Measurements from ENCODE around the gene TRIM61. TPM values are rescaled to one million over a fixed set of nuclear protein-coding genes. Genes with fewer than 3 reads are reported as not detected.

Gene TRIM61
- total and polyA plus RNA-seq, 4 donors: 0.13 to 1.4 (median 0.48) TPM

GRCh38 chr4:164997941-164998340, 20.5 kb upstream of the TRIM61 start:
- 79% methylated on average over 6 of the region's 6 CpGs for WGBS
- H3K27ac ChIP-seq (ENCODE audit: low read depth in 1 of 2, low read length in 2 of 2): no peak overlapping the region
- TF ChIP-seq FOXA2 (IDR thresholded peaks at IDR 0.05) (no peak), GABPA (IDR thresholded peaks at IDR 0.05 in 1 of 2, conservative IDR thresholded peaks at IDR 0.05 in 1 of 2) (no peak), TAF1 (conservative IDR thresholded peaks at IDR 0.05) (no peak), FOXA1 (IDR thresholded peaks at IDR 0.05) (no peak), RXRA (IDR thresholded peaks at IDR 0.05) (no peak), HNF4A (conservative IDR thresholded peaks at IDR 0.05) (no peak), NR2F2 (IDR thresholded peaks at IDR 0.05) (no peak), SP1 (IDR thresholded peaks at IDR 0.05) (no peak), RAD21 (IDR thresholded peaks at IDR 0.05) (no peak), YY1 (IDR thresholded peaks at IDR 0.05) (no peak), JUND (IDR thresholded peaks at IDR 0.05) (no peak), HNF4G (IDR thresholded peaks at IDR 0.05) (no peak), EGR1 (IDR thresholded peaks at IDR 0.05; ENCODE audit: low read depth in 2 of 2) (no peak)
- TF ChIP-seq, protein P1, sequence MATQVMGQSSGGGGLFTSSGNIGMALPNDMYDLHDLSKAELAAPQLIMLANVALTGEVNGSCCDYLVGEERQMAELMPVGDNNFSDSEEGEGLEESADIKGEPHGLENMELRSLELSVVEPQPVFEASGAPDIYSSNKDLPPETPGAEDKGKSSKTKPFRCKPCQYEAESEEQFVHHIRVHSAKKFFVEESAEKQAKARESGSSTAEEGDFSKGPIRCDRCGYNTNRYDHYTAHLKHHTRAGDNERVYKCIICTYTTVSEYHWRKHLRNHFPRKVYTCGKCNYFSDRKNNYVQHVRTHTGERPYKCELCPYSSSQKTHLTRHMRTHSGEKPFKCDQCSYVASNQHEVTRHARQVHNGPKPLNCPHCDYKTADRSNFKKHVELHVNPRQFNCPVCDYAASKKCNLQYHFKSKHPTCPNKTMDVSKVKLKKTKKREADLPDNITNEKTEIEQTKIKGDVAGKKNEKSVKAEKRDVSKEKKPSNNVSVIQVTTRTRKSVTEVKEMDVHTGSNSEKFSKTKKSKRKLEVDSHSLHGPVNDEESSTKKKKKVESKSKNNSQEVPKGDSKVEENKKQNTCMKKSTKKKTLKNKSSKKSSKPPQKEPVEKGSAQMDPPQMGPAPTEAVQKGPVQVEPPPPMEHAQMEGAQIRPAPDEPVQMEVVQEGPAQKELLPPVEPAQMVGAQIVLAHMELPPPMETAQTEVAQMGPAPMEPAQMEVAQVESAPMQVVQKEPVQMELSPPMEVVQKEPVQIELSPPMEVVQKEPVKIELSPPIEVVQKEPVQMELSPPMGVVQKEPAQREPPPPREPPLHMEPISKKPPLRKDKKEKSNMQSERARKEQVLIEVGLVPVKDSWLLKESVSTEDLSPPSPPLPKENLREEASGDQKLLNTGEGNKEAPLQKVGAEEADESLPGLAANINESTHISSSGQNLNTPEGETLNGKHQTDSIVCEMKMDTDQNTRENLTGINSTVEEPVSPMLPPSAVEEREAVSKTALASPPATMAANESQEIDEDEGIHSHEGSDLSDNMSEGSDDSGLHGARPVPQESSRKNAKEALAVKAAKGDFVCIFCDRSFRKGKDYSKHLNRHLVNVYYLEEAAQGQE (IDR thresholded peaks at IDR 0.05): no peak
- TF ChIP-seq, protein P2, sequence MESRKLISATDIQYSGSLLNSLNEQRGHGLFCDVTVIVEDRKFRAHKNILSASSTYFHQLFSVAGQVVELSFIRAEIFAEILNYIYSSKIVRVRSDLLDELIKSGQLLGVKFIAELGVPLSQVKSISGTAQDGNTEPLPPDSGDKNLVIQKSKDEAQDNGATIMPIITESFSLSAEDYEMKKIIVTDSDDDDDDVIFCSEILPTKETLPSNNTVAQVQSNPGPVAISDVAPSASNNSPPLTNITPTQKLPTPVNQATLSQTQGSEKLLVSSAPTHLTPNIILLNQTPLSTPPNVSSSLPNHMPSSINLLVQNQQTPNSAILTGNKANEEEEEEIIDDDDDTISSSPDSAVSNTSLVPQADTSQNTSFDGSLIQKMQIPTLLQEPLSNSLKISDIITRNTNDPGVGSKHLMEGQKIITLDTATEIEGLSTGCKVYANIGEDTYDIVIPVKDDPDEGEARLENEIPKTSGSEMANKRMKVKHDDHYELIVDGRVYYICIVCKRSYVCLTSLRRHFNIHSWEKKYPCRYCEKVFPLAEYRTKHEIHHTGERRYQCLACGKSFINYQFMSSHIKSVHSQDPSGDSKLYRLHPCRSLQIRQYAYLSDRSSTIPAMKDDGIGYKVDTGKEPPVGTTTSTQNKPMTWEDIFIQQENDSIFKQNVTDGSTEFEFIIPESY (IDR thresholded peaks at IDR 0.05): no peak
- TF ChIP-seq, protein P3, sequence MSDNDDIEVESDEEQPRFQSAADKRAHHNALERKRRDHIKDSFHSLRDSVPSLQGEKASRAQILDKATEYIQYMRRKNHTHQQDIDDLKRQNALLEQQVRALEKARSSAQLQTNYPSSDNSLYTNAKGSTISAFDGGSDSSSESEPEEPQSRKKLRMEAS (IDR thresholded peaks at IDR 0.05): no peak
- TF ChIP-seq, protein P4, sequence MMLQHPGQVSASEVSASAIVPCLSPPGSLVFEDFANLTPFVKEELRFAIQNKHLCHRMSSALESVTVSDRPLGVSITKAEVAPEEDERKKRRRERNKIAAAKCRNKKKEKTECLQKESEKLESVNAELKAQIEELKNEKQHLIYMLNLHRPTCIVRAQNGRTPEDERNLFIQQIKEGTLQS (IDR thresholded peaks at IDR 0.05): no peak
- TF ChIP-seq, protein P5, sequence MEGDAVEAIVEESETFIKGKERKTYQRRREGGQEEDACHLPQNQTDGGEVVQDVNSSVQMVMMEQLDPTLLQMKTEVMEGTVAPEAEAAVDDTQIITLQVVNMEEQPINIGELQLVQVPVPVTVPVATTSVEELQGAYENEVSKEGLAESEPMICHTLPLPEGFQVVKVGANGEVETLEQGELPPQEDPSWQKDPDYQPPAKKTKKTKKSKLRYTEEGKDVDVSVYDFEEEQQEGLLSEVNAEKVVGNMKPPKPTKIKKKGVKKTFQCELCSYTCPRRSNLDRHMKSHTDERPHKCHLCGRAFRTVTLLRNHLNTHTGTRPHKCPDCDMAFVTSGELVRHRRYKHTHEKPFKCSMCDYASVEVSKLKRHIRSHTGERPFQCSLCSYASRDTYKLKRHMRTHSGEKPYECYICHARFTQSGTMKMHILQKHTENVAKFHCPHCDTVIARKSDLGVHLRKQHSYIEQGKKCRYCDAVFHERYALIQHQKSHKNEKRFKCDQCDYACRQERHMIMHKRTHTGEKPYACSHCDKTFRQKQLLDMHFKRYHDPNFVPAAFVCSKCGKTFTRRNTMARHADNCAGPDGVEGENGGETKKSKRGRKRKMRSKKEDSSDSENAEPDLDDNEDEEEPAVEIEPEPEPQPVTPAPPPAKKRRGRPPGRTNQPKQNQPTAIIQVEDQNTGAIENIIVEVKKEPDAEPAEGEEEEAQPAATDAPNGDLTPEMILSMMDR (IDR thresholded peaks at IDR 0.05; ENCODE audit: low read depth, low read length, missing input control): no peak
- no peaks in the 10 kb centered on the region for H3K4me1 ChIP-seq (ENCODE audit: control insufficient read depth in 4 of 4, insufficient read depth in 4 of 4, low read length in 3 of 4)
- H3K4me3 ChIP-seq (ENCODE audit: low read depth in 1 of 3, low read length in 3 of 3): no peak overlapping the region
- H3K9me3 ChIP-seq (ENCODE audit: control insufficient read depth in 4 of 4, low read length in 3 of 4): no peaks in the 10 kb centered on the region
- no peaks in the 10 kb centered on the region for H3K27me3 ChIP-seq (ENCODE audit: control insufficient read depth in 4 of 4, insufficient read depth in 4 of 4, low read length in 3 of 4)
- DNase-seq (ENCODE audit: low spot score): no peak
- no peaks in the 10 kb centered on the region for H3K36me3 ChIP-seq (ENCODE audit: control insufficient read depth in 4 of 4, insufficient read depth in 3 of 4, low read depth in 1 of 4, low read length in 3 of 4)
- no peak overlapping the region for H3K9ac ChIP-seq (ENCODE audit: low read depth in 1 of 2, low read length in 2 of 2)
